PC-9 (cell line): ENCODE measurements around the gene GTPBP6. TPM values are rescaled to one million over a fixed set of nuclear protein-coding genes. Genes with fewer than 3 reads are reported as not detected.

Experiments used
- BruUV-seq: library from RNA; stranded (reverse); fragments of 400-500 nt; replicated peaks from 2 replicates; lab custom pipeline; 2021; lab: Mats Ljungman, UMichigan
- CTCF ChIA-PET: fragments of 300-600 bp; sonication (Branson Sonifier 250); formaldehyde crosslinking; loops from one replicate; lab custom pipeline; 2022; ENCODE audit warnings: antibody characterized with exemption; lab: Charles Lee
- POLR2A ChIA-PET: fragments of 300-600 bp; sonication (Branson Sonifier 250); formaldehyde crosslinking; loops from one replicate; lab custom pipeline; 2022; ENCODE audit warnings: antibody characterized with exemption; ENCODE audit not compliant: unreplicated experiment; lab: Charles Lee
- DNase-seq, 2 experiments: peaks; one replicate each; pipeline versions ENCODE4 v3.0.0 to v3.0.0-alpha.2; 2015 to 2022; ENCODE audit warnings: mixed read lengths in 1 of 2
- H2AFZ ChIP-seq: fragments of 200-600 bp; sonication (generic); 2 replicates; pipeline ENCODE4 v1.8.1; 2017; ENCODE audit warnings: antibody characterized with exemption
- H3F3A ChIP-seq: fragments of 200-600 bp; sonication (generic); 2 replicates; pipeline ENCODE4 v1.8.1; 2017; ENCODE audit warnings: antibody characterized with exemption, mild to moderate bottlenecking, low read depth; ENCODE audit not compliant: insufficient read depth
- H3K27ac ChIP-seq: fragments of 200-600 bp; sonication (generic); 2 replicates; pipeline ENCODE4 v1.6.1; 2016; ENCODE audit warnings: mixed run types
- H3K27me3 ChIP-seq: fragments of 200-600 bp; sonication (generic); 2 replicates; pipeline ENCODE4 v1.6.1; 2016; ENCODE audit warnings: low read depth, mixed run types; ENCODE audit not compliant: insufficient read depth
- H3K36me3 ChIP-seq: fragments of 200-600 bp; sonication (generic); 2 replicates; pipeline ENCODE4 v1.6.1; 2016; ENCODE audit warnings: low read depth, mixed run types
- H3K4me1 ChIP-seq: fragments of 200-600 bp; sonication (generic); replicated peaks from 2 replicates; pipeline ENCODE4 v1.6.1; 2016; ENCODE audit warnings: mixed run types; ENCODE audit not compliant: insufficient read depth
- H3K4me2 ChIP-seq: fragments of 200-600 bp; sonication (generic); 2 replicates; pipeline ENCODE4 v1.6.1; 2017; ENCODE audit warnings: mixed run types
- H3K4me3 ChIP-seq: fragments of 200-600 bp; sonication (generic); 2 replicates; pipeline ENCODE4 v1.6.1; 2016; ENCODE audit warnings: mixed run types
- H3K79me2 ChIP-seq: fragments of 200-600 bp; sonication (generic); 2 replicates; pipeline ENCODE4 v1.6.1; 2017; ENCODE audit warnings: low read depth, mixed run types
- H3K9me2 ChIP-seq: fragments of 200-600 bp; sonication (generic); 2 replicates; pipeline ENCODE4 v1.8.1; 2017; ENCODE audit warnings: mild to moderate bottlenecking; ENCODE audit not compliant: insufficient read depth
- H3K9me3 ChIP-seq: fragments of 200-600 bp; sonication (generic); 2 replicates; pipeline ENCODE4 v1.8.1; 2016; ENCODE audit warnings: low read depth; ENCODE audit not compliant: insufficient read depth
- H4K20me1 ChIP-seq: fragments of 200-600 bp; sonication (generic); 2 replicates; pipeline ENCODE4 v1.8.1; 2017; ENCODE audit not compliant: insufficient read depth
- CTCF ChIP-seq: fragments of 200-600 bp; sonication (generic); conservative IDR thresholded peaks from 2 replicates; pipeline ENCODE4 v1.6.1; 2017; ENCODE audit warnings: mixed run types, antibody characterized with exemption, mild to moderate bottlenecking, moderate library complexity
- EZH2 ChIP-seq: fragments of 200-600 bp; sonication (generic); IDR thresholded peaks from 2 replicates; pipeline ENCODE4 v1.8.0; 2017; ENCODE audit warnings: antibody characterized with exemption, low read depth
- intact Hi-C: fragments of 100-400 bp; cut with micrococcal nuclease; formaldehyde crosslinking; loops from one replicate; pipeline ENCODE4 v1.10.0; 2022; ENCODE audit not compliant: unreplicated experiment
- total RNA-seq: library from RNA; stranded (reverse); gene quantifications from 2 replicates; pipeline ENCODE4 v1.2.3, GENCODE V29; 2021

Gene GTPBP6
- total RNA-seq, 1 experiment from 2014 or later, result 43.5 TPM

GRCh38 chrX:361231-362145 lies 42.9 kb upstream of the GTPBP6 start:
- DNase-seq, result no peak
- Histone ChIP-seq H3K9me2 (no peaks in the 10 kb centered on the region), H3K4me2 (no peak overlapping the region), H4K20me1 (no peaks in the 10 kb centered on the region), H3F3A (no peaks in the 10 kb centered on the region), H2AFZ (no peak overlapping the region), H3K4me3 (no peak overlapping the region), H3K36me3 (no peaks in the 10 kb centered on the region), H3K27me3 (no peaks in the 10 kb centered on the region), H3K4me1 (no peaks in the 10 kb centered on the region), H3K9me3 (no peaks in the 10 kb centered on the region), H3K27ac (no peak overlapping the region), H3K79me2 (no peaks in the 10 kb centered on the region)
- TF ChIP-seq CTCF (no peak), EZH2 (no peak)
- no TSS peak for BruUV-seq
- POLR2A ChIA-PET, result no interaction called here
- CTCF ChIA-PET, result no interaction called here
- intact Hi-C loops, result no loop called here

- no peak for TF ChIP-seq EZH2
- no peak for TF ChIP-seq CTCF
- ChIA-PET CTCF (no interaction called here), POLR2A (no interaction called here)
- no peak overlapping the region for H3K4me2 ChIP-seq
- no peaks in the 10 kb centered on the region for H3K79me2 ChIP-seq
- no peaks in the 10 kb centered on the region for H3K27me3 ChIP-seq
- no peak overlapping the region for H2AFZ ChIP-seq
- no peak overlapping the region for H3K4me3 ChIP-seq
- H4K20me1 ChIP-seq, result no peaks in the 10 kb centered on the region
- no peaks in the 10 kb centered on the region for H3K9me3 ChIP-seq
- no peak overlapping the region for H3K27ac ChIP-seq
- DNase-seq, result no peak
- H3K36me3 ChIP-seq, result no peaks in the 10 kb centered on the region
- H3K9me2 ChIP-seq, result no peaks in the 10 kb centered on the region
- intact Hi-C loops, result no loop called here
- H3F3A ChIP-seq, result no peaks in the 10 kb centered on the region
- H3K4me1 ChIP-seq, result no peaks in the 10 kb centered on the region
- BruUV-seq, result no TSS peak
Observed at GRCh38 chrX:360496-361150, 42.0 kb upstream of the GTPBP6 start.

GRCh38 chrX:358651-359143 lies 40.1 kb upstream of the GTPBP6 start:
- no peaks in the 10 kb centered on the region for H3K36me3 ChIP-seq
- no peaks in the 10 kb centered on the region for H3K27me3 ChIP-seq
- H3K4me1 ChIP-seq, result no peaks in the 10 kb centered on the region
- no TSS peak for BruUV-seq
- TF ChIP-seq CTCF (no peak), EZH2 (no peak)
- ChIA-PET POLR2A (no interaction called here), CTCF (no interaction called here)
- H3K27ac ChIP-seq, result no peak overlapping the region
- H3K79me2 ChIP-seq, result no peaks in the 10 kb centered on the region
- no peak overlapping the region for H2AFZ ChIP-seq
- H3F3A ChIP-seq, result no peaks in the 10 kb centered on the region
- H3K4me3 ChIP-seq, result no peak overlapping the region
- H3K4me2 ChIP-seq, result no peak overlapping the region
- no peaks in the 10 kb centered on the region for H3K9me2 ChIP-seq
- no peak for DNase-seq
- intact Hi-C loops, result no loop called here
- H3K9me3 ChIP-seq, result no peaks in the 10 kb centered on the region
- H4K20me1 ChIP-seq, result no peaks in the 10 kb centered on the region
